Stimulated activated CD4-positive, alpha-beta T cell treated with anti-CD3 and anti-CD28 coated beads, TNF-alpha, amount 100 ng/mL, for 48 hours (primary cell): Measurements from ENCODE around the gene IFNGR2.

ENCODE experiments used
- DNase-seq, 3 donors: peaks; one replicate each; pipeline ENCODE4 v3.0.0-alpha.2; 2020; ENCODE audit warnings: low read depth in 3 of 3

IFNGR2 gene

DNA sequence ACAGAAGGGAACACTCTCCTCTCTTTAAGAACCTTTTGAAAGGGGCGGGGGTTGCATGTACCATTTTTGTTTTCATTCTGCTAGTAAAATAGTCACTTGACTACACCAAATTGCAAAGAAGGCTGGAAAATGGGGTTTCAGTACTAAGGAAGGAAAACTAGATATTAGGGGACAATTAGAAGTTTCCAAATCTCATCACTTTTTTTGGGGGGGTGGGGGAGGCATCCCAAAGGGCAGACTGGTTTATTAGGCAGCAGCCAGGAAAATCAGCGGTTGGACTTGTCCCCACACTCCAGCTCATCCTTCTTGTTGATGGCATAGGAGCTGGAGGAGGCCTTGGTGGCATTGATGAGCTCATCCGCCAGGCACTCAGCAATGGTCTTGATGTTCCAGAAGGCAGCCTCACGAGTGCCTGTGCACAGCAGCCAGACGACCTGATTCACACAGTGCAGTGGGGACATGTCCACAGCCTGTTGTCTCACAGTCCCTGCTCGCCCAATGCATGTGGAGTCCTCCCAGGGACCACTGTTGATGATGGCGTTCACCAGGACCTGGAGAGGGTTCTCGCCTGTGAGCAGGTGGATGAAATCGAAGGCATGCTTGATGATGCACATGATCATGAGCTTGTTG, 78.2 kb downstream of the IFNGR2 start:
- no peak for DNase-seq
